GM23338 (cell line): ENCODE results near the gene OXNAD1. TPM values are rescaled to one million over a fixed set of nuclear protein-coding genes. Genes with fewer than 3 reads are reported as not detected.

Source experiments
- ATAC-seq: fragments of 200-7000 bp; cut with Tn5 transposase; 3 replicates; pipeline ENCODE4 v1.9.1; 2020
- DNase-seq: peaks from one replicate; pipeline ENCODE4 v3.0.0-alpha.2; 2015; ENCODE audit warnings: low spot score
- H2AFZ ChIP-seq: fragments of 200-600 bp; sonication (generic); 2 replicates; pipeline ENCODE4 v1.8.0; 2016; ENCODE audit warnings: antibody characterized with exemption, mild to moderate bottlenecking, moderate library complexity
- H3F3A ChIP-seq: fragments of 200-600 bp; sonication (generic); replicated peaks from 2 replicates; pipeline ENCODE4 v1.8.0; 2017; ENCODE audit warnings: antibody characterized with exemption, mixed run types, low read depth
- H3K27ac ChIP-seq: fragments of 200-600 bp; sonication (generic); 2 replicates; pipeline ENCODE4 v1.6.1; 2016; ENCODE audit warnings: low read depth
- H3K27me3 ChIP-seq: fragments of 200-600 bp; sonication (generic); 2 replicates; pipeline ENCODE4 v1.8.0; 2016; ENCODE audit warnings: mild to moderate bottlenecking, mixed run types, moderate library complexity; ENCODE audit not compliant: insufficient read depth
- H3K36me3 ChIP-seq: fragments of 200-600 bp; sonication (generic); 2 replicates; pipeline ENCODE4 v1.8.0; 2016; ENCODE audit warnings: mild to moderate bottlenecking; ENCODE audit not compliant: insufficient read depth
- H3K4me1 ChIP-seq: fragments of 200-600 bp; sonication (generic); 2 replicates; pipeline ENCODE4 v1.8.0; 2016; ENCODE audit warnings: mild to moderate bottlenecking, moderate library complexity; ENCODE audit not compliant: insufficient read depth
- H3K4me2 ChIP-seq: fragments of 200-600 bp; sonication (generic); 2 replicates; pipeline ENCODE4 v1.7.1; 2017; ENCODE audit warnings: mixed run types
- H3K4me3 ChIP-seq: fragments of 200-600 bp; sonication (generic); 2 replicates; pipeline ENCODE4 v1.6.1; 2016; ENCODE audit warnings: mixed run types
- H3K79me2 ChIP-seq: fragments of 200-600 bp; sonication (generic); replicated peaks from 2 replicates; pipeline ENCODE4 v1.8.0; 2017; ENCODE audit warnings: mild to moderate bottlenecking; ENCODE audit not compliant: insufficient read depth
- H3K9me2 ChIP-seq: fragments of 200-600 bp; sonication (generic); 2 replicates; pipeline ENCODE4 v1.8.0; 2017; ENCODE audit not compliant: insufficient read depth
- H4K20me1 ChIP-seq: fragments of 200-600 bp; sonication (generic); replicated peaks from 2 replicates; pipeline ENCODE4 v1.8.0; 2017; ENCODE audit warnings: mild to moderate bottlenecking; ENCODE audit not compliant: insufficient read depth
- H3K27ac Mint-ChIP-seq: 2 replicates; pipeline ENCODE4 v1.8.0; 2020; ENCODE audit warnings: inconsistent platforms, mild to moderate bottlenecking, moderate library complexity, mixed read lengths
- H3K27me3 Mint-ChIP-seq: 3 replicates; pipeline ENCODE4 v1.8.0; 2022; ENCODE audit warnings: low read depth, mild to moderate bottlenecking, moderate library complexity, mixed read lengths, inconsistent platforms; ENCODE audit not compliant: insufficient read depth, poor library complexity
- H3K36me3 Mint-ChIP-seq: 3 replicates; pipeline ENCODE4 v1.8.0; 2021; ENCODE audit warnings: low read depth, mild to moderate bottlenecking, inconsistent platforms, moderate library complexity, mixed read lengths
- H3K4me1 Mint-ChIP-seq: 3 replicates; pipeline ENCODE4 v1.8.0; 2020; ENCODE audit warnings: mild to moderate bottlenecking, inconsistent platforms, mixed read lengths
- H3K4me3 Mint-ChIP-seq: 3 replicates; pipeline ENCODE4 v1.8.0; 2021; ENCODE audit warnings: moderate library complexity, mild to moderate bottlenecking, inconsistent platforms, mixed read lengths
- H3K9me3 Mint-ChIP-seq: 3 replicates; pipeline ENCODE4 v1.8.0; 2020; ENCODE audit warnings: moderate library complexity, mild to moderate bottlenecking, inconsistent platforms, mixed read lengths
- CREB1 ChIP-seq: fragments of 250-450 bp; sonication (Bioruptor Pico); IDR thresholded peaks from 2 replicates; pipeline ENCODE4 v1.5.0; 2020; ENCODE audit warnings: low read depth, mild to moderate bottlenecking, moderate library complexity
- EZH2 ChIP-seq: fragments of 200-600 bp; sonication (generic); IDR thresholded peaks from one replicate; pipeline ENCODE4 v1.8.0; 2017; ENCODE audit warnings: antibody characterized with exemption, mild to moderate bottlenecking, low read depth; ENCODE audit not compliant: unreplicated experiment
- EZH2phosphoT487 ChIP-seq: fragments of 200-600 bp; sonication (generic); IDR thresholded peaks from one replicate; pipeline ENCODE4 v1.8.1; 2018; ENCODE audit warnings: antibody characterized with exemption; ENCODE audit not compliant: unreplicated experiment
- JUNB ChIP-seq: IDR thresholded peaks from one replicate; pipeline ENCODE4 v1.6.1; 2016; ENCODE audit warnings: antibody characterized with exemption; ENCODE audit not compliant: unreplicated experiment
- NANOG ChIP-seq: IDR thresholded peaks from 2 replicates; pipeline ENCODE4 v1.6.1; 2016; ENCODE audit warnings: antibody characterized with exemption, borderline replicate concordance
- POLR2AphosphoS5 ChIP-seq: IDR thresholded peaks from 2 replicates; pipeline ENCODE4 v1.6.1; 2016; ENCODE audit warnings: antibody characterized with exemption, low read depth
- STAT1 ChIP-seq: IDR thresholded peaks from one replicate; pipeline ENCODE4 v1.6.1; 2016; ENCODE audit warnings: antibody characterized with exemption; ENCODE audit not compliant: unreplicated experiment
- ZNF114 ChIP-seq: fragments of 250-450 bp; sonication (Bioruptor Pico); IDR thresholded peaks from 2 replicates; pipeline ENCODE4 v1.5.0; 2020; ENCODE audit warnings: mild to moderate bottlenecking, moderate library complexity
- ZNF331 ChIP-seq: fragments of 250-450 bp; sonication (Bioruptor Pico); IDR thresholded peaks from 2 replicates; pipeline ENCODE4 v1.5.0; 2020; ENCODE audit warnings: low read depth, mild to moderate bottlenecking, moderate library complexity
- polyA plus RNA-seq: library from polyadenylated mRNA; unstranded; fragments of >200 nt; fragmentation: Nextera tagmentation; extraction: Ambion mirVana; gene quantifications from 2 replicates; pipeline ENCODE4 v1.2.1, GENCODE V29; 2016
- total RNA-seq: library from RNA; depleted of rRNA; stranded (reverse); fragments of >200 nt; shearing (Covaris generic); gene quantifications from 2 replicates; pipeline ENCODE4 v1.2.3, GENCODE V29; 2014
- TF ChIP-seq, protein P1 (sequence below): IDR thresholded peaks from one replicate; pipeline ENCODE4 v1.6.1; 2018; ENCODE audit warnings: antibody characterized with exemption; ENCODE audit not compliant: unreplicated experiment
- TF ChIP-seq, protein P2 (sequence below): fragments of 250-450 bp; sonication (Bioruptor Pico); IDR thresholded peaks from 2 replicates; pipeline ENCODE4 v1.5.0; 2020; ENCODE audit warnings: mild to moderate bottlenecking, moderate library complexity
- TF ChIP-seq, protein P3 (sequence below), 2 experiments: fragments of 200-600 bp in 1 of 2; sonication (generic) in 1 of 2; conservative IDR thresholded peaks; 2 replicates each; pipeline versions ENCODE4 v1.5.1 to v1.6.1; 2016 to 2017; ENCODE audit warnings: antibody characterized with exemption in 2 of 2, low read depth in 2 of 2, mild to moderate bottlenecking in 2 of 2, moderate library complexity in 1 of 2
- TF ChIP-seq, protein P4 (sequence below): IDR thresholded peaks from 2 replicates; pipeline ENCODE4 v1.6.1; 2016; ENCODE audit warnings: antibody characterized with exemption

The OXNAD1 gene
- total and polyA plus RNA-seq, 2 experiments from 2014 or later, result 22.9 to 34.2 TPM

DNA sequence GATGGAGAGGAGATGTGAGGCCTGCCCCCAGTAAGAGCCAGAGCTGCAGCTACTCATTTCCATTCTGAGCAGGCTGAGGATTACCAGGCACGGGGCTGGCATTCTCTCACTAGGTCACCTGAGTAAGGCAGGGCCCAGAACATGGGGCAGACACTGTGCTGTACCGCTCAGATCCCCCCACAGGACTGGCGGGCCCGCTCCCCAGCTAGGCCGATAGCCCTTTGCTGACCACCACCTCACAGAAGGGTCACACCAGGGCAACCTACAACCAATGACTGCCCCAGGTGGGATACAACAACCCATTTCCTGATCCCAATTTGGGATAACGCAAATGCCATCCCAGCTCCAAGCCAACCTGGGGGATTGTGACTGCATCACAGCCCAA is 52.5 kb downstream of the OXNAD1 start:
- H3K36me3 ChIP-seq, result no peaks in the 10 kb centered on the region
- H3K27ac ChIP-seq, result no peak overlapping the region
- H3K4me3 ChIP-seq, result no peak overlapping the region
- H3K4me1 ChIP-seq, result peaks cover 5% of the 10 kb centered on the region; the same call in 1 of the 2 replicates
- H3K36me3 Mint-ChIP-seq, result peaks cover 12% of the 10 kb centered on the region
- no peaks in the 10 kb centered on the region for H3K79me2 ChIP-seq
- DNase-seq, result no peak
- H3K27me3 Mint-ChIP-seq, result peaks cover 4% of the 10 kb centered on the region
- no peaks in the 10 kb centered on the region for H3K27me3 ChIP-seq
- no peaks in the 10 kb centered on the region for H3K9me3 Mint-ChIP-seq
- H3K4me1 Mint-ChIP-seq, result 0 out of 3 replicates have a peak, but pooled peaks cover 4% of the 10 kb centered on the region
- H3K4me3 Mint-ChIP-seq, result no peak overlapping the region
- no peak overlapping the region; the same call in 1 of the 2 replicates for H3K27ac Mint-ChIP-seq
- no peak overlapping the region for H3K4me2 ChIP-seq
- H4K20me1 ChIP-seq, result no peaks in the 10 kb centered on the region; the same call in 1 of the 2 replicates
- TF ChIP-seq STAT1 (no peak), POLR2AphosphoS5 (no peak), ZNF114 (no peak), JUNB (no peak), NANOG (no peak), CREB1 (no peak), EZH2 (no peak), ZNF331 (CRISPR knock-in tag) (no peak), EZH2phosphoT487 (no peak)
- TF ChIP-seq, protein P1, sequence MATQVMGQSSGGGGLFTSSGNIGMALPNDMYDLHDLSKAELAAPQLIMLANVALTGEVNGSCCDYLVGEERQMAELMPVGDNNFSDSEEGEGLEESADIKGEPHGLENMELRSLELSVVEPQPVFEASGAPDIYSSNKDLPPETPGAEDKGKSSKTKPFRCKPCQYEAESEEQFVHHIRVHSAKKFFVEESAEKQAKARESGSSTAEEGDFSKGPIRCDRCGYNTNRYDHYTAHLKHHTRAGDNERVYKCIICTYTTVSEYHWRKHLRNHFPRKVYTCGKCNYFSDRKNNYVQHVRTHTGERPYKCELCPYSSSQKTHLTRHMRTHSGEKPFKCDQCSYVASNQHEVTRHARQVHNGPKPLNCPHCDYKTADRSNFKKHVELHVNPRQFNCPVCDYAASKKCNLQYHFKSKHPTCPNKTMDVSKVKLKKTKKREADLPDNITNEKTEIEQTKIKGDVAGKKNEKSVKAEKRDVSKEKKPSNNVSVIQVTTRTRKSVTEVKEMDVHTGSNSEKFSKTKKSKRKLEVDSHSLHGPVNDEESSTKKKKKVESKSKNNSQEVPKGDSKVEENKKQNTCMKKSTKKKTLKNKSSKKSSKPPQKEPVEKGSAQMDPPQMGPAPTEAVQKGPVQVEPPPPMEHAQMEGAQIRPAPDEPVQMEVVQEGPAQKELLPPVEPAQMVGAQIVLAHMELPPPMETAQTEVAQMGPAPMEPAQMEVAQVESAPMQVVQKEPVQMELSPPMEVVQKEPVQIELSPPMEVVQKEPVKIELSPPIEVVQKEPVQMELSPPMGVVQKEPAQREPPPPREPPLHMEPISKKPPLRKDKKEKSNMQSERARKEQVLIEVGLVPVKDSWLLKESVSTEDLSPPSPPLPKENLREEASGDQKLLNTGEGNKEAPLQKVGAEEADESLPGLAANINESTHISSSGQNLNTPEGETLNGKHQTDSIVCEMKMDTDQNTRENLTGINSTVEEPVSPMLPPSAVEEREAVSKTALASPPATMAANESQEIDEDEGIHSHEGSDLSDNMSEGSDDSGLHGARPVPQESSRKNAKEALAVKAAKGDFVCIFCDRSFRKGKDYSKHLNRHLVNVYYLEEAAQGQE, result no peak
- TF ChIP-seq, protein P2, sequence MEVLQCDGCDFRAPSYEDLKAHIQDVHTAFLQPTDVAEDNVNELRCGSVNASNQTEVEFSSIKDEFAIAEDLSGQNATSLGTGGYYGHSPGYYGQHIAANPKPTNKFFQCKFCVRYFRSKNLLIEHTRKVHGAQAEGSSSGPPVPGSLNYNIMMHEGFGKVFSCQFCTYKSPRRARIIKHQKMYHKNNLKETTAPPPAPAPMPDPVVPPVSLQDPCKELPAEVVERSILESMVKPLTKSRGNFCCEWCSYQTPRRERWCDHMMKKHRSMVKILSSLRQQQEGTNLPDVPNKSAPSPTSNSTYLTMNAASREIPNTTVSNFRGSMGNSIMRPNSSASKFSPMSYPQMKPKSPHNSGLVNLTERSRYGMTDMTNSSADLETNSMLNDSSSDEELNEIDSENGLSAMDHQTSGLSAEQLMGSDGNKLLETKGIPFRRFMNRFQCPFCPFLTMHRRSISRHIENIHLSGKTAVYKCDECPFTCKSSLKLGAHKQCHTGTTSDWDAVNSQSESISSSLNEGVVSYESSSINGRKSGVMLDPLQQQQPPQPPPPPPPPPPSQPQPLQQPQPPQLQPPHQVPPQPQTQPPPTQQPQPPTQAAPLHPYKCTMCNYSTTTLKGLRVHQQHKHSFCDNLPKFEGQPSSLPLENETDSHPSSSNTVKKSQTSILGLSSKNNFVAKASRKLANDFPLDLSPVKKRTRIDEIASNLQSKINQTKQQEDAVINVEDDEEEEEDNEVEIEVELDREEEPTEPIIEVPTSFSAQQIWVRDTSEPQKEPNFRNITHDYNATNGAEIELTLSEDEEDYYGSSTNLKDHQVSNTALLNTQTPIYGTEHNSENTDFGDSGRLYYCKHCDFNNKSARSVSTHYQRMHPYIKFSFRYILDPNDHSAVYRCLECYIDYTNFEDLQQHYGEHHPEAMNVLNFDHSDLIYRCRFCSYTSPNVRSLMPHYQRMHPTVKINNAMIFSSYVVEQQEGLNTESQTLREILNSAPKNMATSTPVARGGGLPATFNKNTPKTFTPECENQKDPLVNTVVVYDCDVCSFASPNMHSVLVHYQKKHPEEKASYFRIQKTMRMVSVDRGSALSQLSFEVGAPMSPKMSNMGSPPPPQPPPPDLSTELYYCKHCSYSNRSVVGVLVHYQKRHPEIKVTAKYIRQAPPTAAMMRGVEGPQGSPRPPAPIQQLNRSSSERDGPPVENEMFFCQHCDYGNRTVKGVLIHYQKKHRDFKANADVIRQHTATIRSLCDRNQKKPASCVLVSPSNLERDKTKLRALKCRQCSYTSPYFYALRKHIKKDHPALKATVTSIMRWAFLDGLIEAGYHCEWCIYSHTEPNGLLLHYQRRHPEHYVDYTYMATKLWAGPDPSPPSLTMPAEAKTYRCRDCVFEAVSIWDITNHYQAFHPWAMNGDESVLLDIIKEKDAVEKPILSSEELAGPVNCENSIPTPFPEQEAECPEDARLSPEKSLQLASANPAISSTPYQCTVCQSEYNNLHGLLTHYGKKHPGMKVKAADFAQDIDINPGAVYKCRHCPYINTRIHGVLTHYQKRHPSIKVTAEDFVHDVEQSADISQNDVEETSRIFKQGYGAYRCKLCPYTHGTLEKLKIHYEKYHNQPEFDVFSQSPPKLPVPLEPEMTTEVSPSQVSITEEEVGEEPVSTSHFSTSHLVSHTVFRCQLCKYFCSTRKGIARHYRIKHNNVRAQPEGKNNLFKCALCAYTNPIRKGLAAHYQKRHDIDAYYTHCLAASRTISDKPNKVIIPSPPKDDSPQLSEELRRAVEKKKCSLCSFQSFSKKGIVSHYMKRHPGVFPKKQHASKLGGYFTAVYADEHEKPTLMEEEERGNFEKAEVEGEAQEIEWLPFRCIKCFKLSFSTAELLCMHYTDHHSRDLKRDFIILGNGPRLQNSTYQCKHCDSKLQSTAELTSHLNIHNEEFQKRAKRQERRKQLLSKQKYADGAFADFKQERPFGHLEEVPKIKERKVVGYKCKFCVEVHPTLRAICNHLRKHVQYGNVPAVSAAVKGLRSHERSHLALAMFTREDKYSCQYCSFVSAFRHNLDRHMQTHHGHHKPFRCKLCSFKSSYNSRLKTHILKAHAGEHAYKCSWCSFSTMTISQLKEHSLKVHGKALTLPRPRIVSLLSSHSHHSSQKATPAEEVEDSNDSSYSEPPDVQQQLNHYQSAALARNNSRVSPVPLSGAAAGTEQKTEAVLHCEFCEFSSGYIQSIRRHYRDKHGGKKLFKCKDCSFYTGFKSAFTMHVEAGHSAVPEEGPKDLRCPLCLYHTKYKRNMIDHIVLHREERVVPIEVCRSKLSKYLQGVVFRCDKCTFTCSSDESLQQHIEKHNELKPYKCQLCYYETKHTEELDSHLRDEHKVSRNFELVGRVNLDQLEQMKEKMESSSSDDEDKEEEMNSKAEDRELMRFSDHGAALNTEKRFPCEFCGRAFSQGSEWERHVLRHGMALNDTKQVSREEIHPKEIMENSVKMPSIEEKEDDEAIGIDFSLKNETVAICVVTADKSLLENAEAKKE (CRISPR knock-in tag), result no peak
- TF ChIP-seq, protein P3, sequence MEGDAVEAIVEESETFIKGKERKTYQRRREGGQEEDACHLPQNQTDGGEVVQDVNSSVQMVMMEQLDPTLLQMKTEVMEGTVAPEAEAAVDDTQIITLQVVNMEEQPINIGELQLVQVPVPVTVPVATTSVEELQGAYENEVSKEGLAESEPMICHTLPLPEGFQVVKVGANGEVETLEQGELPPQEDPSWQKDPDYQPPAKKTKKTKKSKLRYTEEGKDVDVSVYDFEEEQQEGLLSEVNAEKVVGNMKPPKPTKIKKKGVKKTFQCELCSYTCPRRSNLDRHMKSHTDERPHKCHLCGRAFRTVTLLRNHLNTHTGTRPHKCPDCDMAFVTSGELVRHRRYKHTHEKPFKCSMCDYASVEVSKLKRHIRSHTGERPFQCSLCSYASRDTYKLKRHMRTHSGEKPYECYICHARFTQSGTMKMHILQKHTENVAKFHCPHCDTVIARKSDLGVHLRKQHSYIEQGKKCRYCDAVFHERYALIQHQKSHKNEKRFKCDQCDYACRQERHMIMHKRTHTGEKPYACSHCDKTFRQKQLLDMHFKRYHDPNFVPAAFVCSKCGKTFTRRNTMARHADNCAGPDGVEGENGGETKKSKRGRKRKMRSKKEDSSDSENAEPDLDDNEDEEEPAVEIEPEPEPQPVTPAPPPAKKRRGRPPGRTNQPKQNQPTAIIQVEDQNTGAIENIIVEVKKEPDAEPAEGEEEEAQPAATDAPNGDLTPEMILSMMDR (conservative IDR thresholded peaks at IDR 0.05; ENCODE audit: low read depth in 2 of 2), result no peak
- TF ChIP-seq, protein P4, sequence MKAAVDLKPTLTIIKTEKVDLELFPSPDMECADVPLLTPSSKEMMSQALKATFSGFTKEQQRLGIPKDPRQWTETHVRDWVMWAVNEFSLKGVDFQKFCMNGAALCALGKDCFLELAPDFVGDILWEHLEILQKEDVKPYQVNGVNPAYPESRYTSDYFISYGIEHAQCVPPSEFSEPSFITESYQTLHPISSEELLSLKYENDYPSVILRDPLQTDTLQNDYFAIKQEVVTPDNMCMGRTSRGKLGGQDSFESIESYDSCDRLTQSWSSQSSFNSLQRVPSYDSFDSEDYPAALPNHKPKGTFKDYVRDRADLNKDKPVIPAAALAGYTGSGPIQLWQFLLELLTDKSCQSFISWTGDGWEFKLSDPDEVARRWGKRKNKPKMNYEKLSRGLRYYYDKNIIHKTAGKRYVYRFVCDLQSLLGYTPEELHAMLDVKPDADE, result no peak
- no peaks in the 10 kb centered on the region; the same call in 1 of the 2 replicates for H3F3A ChIP-seq
- no peak for ATAC-seq
- H2AFZ ChIP-seq, result no peak overlapping the region
- no peaks in the 10 kb centered on the region for H3K9me2 ChIP-seq
